A549 (cell line): ENCODE data around the gene MOV10L1. TPM values are rescaled to one million over a fixed set of nuclear protein-coding genes. Genes with fewer than 3 reads are reported as not detected.

ENCODE experiments used
- ATAC-seq, 2 experiments: fragments of 200-7000 bp in 1 of 2; fragments of >200 bp in 1 of 2; cut with Nextera tagmentation in 1 of 2; cut with Tn5 transposase in 1 of 2; 3 replicates each; pipeline versions ENCODE4 v1.8.0 to v1.9.1; 2018 to 2020; ENCODE audit warnings: mild to moderate bottlenecking in 1 of 2, moderate library complexity in 1 of 2
- CTCF ChIA-PET: fragments of 300-600 bp; sonication (Branson Sonifier 250); formaldehyde crosslinking; extraction: SDS; loops from one replicate; lab custom pipeline; 2021; ENCODE audit warnings: antibody characterized with exemption, inconsistent platforms; lab: Yijun Ruan, JAX
- POLR2A ChIA-PET: fragments of 350-600 bp; formaldehyde crosslinking; extraction: SDS; loops from one replicate; lab custom pipeline; 2021; ENCODE audit warnings: antibody characterized with exemption, inconsistent platforms; lab: Yijun Ruan, JAX
- DNase-seq, 2 experiments: peaks; one replicate each; pipeline versions ENCODE4 v3.0.0 to v3.0.0-alpha.2; 2011 to 2016; ENCODE audit warnings: low read depth in 1 of 2, low spot score in 1 of 2
- FAIRE-seq: peaks from 2 replicates; lab custom pipeline; 2011; peaks lifted over from hg19 to GRCh38; lab: Jason Lieb, UNC
- H3K27ac ChIP-seq, 2 experiments: fragments of >200 bp; sonication (Bioruptor Twin); formaldehyde crosslinking; 3 replicates each; pipeline ENCODE4 v1.5.1; 2016 to 2017
- H3K4me1 ChIP-seq: fragments of >200 bp; sonication (Bioruptor Twin); formaldehyde crosslinking; 3 replicates; pipeline ENCODE4 v1.6.1; 2016
- H3K4me2 ChIP-seq: fragments of >200 bp; sonication (Bioruptor Twin); formaldehyde crosslinking; 3 replicates; pipeline ENCODE4 v1.6.1; 2016
- H3K4me3 ChIP-seq: fragments of >200 bp; sonication (Bioruptor Twin); formaldehyde crosslinking; 3 replicates; pipeline ENCODE4 v1.5.1; 2016
- H3K9me3 ChIP-seq: fragments of >200 bp; sonication (Bioruptor Twin); formaldehyde crosslinking; 3 replicates; pipeline ENCODE4 v1.6.1; 2016
- CEBPB ChIP-seq, 2 experiments: fragments of >200 bp in 1 of 2; sonication (Bioruptor Twin) in 1 of 2; formaldehyde crosslinking in 1 of 2; IDR thresholded peaks; 2 replicates each; pipeline ENCODE4 v1.6.1; 2012 to 2016
- CHD2 ChIP-seq: fragments of 150-350 bp; IDR thresholded peaks from 2 replicates; pipeline ENCODE4 v1.6.1; 2014; ENCODE audit warnings: low read length; ENCODE audit not compliant: partially characterized antibody
- CHD4 ChIP-seq: fragments of 200-600 bp; sonication (generic); IDR thresholded peaks from 2 replicates; pipeline ENCODE4 v1.6.1; 2016; ENCODE audit warnings: antibody characterized with exemption, mild to moderate bottlenecking, borderline replicate concordance
- EHMT2 ChIP-seq: fragments of 200-600 bp; sonication (generic); IDR thresholded peaks from 2 replicates; pipeline ENCODE4 v1.6.1; 2016; ENCODE audit warnings: antibody characterized with exemption, low read depth, mild to moderate bottlenecking, moderate library complexity
- ESRRA ChIP-seq: fragments of 150-350 bp; IDR thresholded peaks from 2 replicates; pipeline ENCODE4 v1.6.1; 2014; ENCODE audit warnings: mild to moderate bottlenecking, low read length, borderline replicate concordance
- FOSB ChIP-seq: fragments of 250-450 bp; sonication (Bioruptor Pico); IDR thresholded peaks from 2 replicates; pipeline ENCODE4 v1.5.0; 2020; ENCODE audit warnings: mild to moderate bottlenecking, moderate library complexity
- FOXS1 ChIP-seq: fragments of 250-450 bp; sonication (Bioruptor Pico); IDR thresholded peaks from 2 replicates; pipeline ENCODE4 v1.5.0; 2020; ENCODE audit warnings: mild to moderate bottlenecking, moderate library complexity
- HES2 ChIP-seq: fragments of >200 bp; sonication (Bioruptor Twin); formaldehyde crosslinking; IDR thresholded peaks from 2 replicates; pipeline ENCODE4 v1.6.1; 2016
- HEYL ChIP-seq: fragments of 250-450 bp; sonication (Bioruptor Pico); IDR thresholded peaks from 2 replicates; pipeline ENCODE4 v1.8.0; 2021; ENCODE audit warnings: mild to moderate bottlenecking, moderate library complexity
- JUN ChIP-seq, 2 experiments: fragments of >200 bp; sonication (Bioruptor Twin); formaldehyde crosslinking; IDR thresholded peaks; 2 replicates in 1 of 2; 3 replicates in 1 of 2; pipeline ENCODE4 v1.6.1; 2016 to 2017
- JUNB ChIP-seq: fragments of >200 bp; sonication (Bioruptor Twin); formaldehyde crosslinking; IDR thresholded peaks from 2 replicates; pipeline ENCODE4 v1.6.1; 2016
- KDM5A ChIP-seq: fragments of 200-600 bp; sonication (generic); IDR thresholded peaks from 2 replicates; pipeline ENCODE4 v1.6.1; 2016; ENCODE audit warnings: antibody characterized with exemption, mild to moderate bottlenecking
- MAX ChIP-seq: IDR thresholded peaks from 2 replicates; pipeline ENCODE4 v1.6.1; 2012
- MAZ ChIP-seq: fragments of 150-350 bp; IDR thresholded peaks from 2 replicates; pipeline ENCODE4 v1.6.1; 2014; ENCODE audit warnings: antibody characterized with exemption, low read depth, low read length, borderline replicate concordance
- MYC ChIP-seq: IDR thresholded peaks from 2 replicates; pipeline ENCODE4 v1.6.1; 2012; ENCODE audit warnings: mild to moderate bottlenecking, inconsistent platforms, low read length, improper control_type of control experiment, borderline replicate concordance
- NFE2L2 ChIP-seq: fragments of 150-350 bp; conservative IDR thresholded peaks from 2 replicates; pipeline ENCODE4 v1.6.1; 2014; ENCODE audit warnings: low read length
- PBX3 ChIP-seq: IDR thresholded peaks from 2 replicates; pipeline ENCODE4 v1.6.1; 2012
- POLR2A ChIP-seq: IDR thresholded peaks from 2 replicates; pipeline ENCODE4 v1.6.1; 2012; ENCODE audit warnings: mild to moderate bottlenecking, low read length
- POLR2AphosphoS2 ChIP-seq: conservative IDR thresholded peaks from 2 replicates; pipeline ENCODE4 v1.6.1; 2012; ENCODE audit warnings: low read length, improper control_type of control experiment, inconsistent platforms
- RARB ChIP-seq: fragments of 250-450 bp; sonication (Bioruptor Pico); IDR thresholded peaks from 2 replicates; pipeline ENCODE4 v1.8.0; 2021; ENCODE audit warnings: mild to moderate bottlenecking, moderate library complexity
- SREBF2 ChIP-seq: fragments of 450-650 bp; IDR thresholded peaks from 2 replicates; pipeline ENCODE4 v1.6.1; 2014; ENCODE audit warnings: mild to moderate bottlenecking, moderate library complexity
- TP53 ChIP-seq: fragments of 250-450 bp; sonication (Bioruptor Pico); IDR thresholded peaks from 2 replicates; pipeline ENCODE4 v1.5.0; 2021; ENCODE audit warnings: mild to moderate bottlenecking, moderate library complexity
- ZC3H11A ChIP-seq: fragments of 450-650 bp; IDR thresholded peaks from 2 replicates; pipeline ENCODE4 v1.6.1; 2014; ENCODE audit warnings: antibody characterized with exemption, mild to moderate bottlenecking
- ZFP36 ChIP-seq: fragments of 450-650 bp; IDR thresholded peaks from 2 replicates; pipeline ENCODE4 v1.6.1; 2014; ENCODE audit warnings: borderline replicate concordance; ENCODE audit not compliant: partially characterized antibody
- ZSCAN20 ChIP-seq: fragments of 250-450 bp; sonication (Bioruptor Pico); IDR thresholded peaks from 2 replicates; pipeline ENCODE4 v1.8.0; 2022; ENCODE audit warnings: mild to moderate bottlenecking, moderate library complexity
- WGBS: methylation state at CpG from one replicate; pipeline ENCODE4 v1.1.6; 2017; ENCODE audit errors: missing lambda C conversion rate; 5-methylcytosine and 5-hydroxymethylcytosine counted together
- polyA plus RNA-seq, 4 experiments: library from polyadenylated mRNA; depleted of rRNA in 3 of 4; stranded (reverse); fragments of >200 nt; fragmentation: RNase III in 1 of 4; extraction: RNeasy Plus Mini Kit Qiagen cat#74134 plus additional on column Dnase treatment in 1 of 4; gene quantifications; 2 replicates in 3 of 4; 3 replicates in 1 of 4; pipeline ENCODE4 v1.2.3, GENCODE V29; 2011 to 2017
- TF ChIP-seq, protein P1 (sequence below): fragments of >200 bp; sonication (Bioruptor Twin); formaldehyde crosslinking; IDR thresholded peaks from 3 replicates; pipeline ENCODE4 v1.6.1; 2016

Gene MOV10L1
- polyA plus RNA-seq, 2 of the 4 experiments (the other 2 are of a cell fraction): 0.04 TPM

DNA sequence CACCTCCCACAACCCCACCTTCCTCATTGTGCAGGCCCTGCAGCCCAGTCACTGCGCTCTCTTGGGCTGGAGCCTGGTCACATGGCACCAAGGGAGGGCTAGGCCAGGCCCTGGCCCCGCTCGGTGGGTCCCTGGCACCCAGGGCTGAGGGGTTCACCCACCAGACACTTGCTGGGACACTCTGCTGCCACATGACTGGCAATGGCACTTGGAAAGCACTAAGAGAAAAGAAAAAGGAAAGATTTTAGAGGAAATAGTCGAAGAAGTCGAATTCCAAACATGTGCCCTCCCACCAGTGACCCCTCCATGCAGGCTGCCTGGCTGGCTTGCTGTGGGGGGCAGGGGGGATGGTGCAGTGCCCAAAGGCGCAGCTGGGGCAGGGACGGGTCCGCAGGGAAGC, 19.4 kb upstream of the MOV10L1 start:
- POLR2A ChIA-PET: no interaction called here
- 71% methylated on average over 8 of the region's 8 CpGs for WGBS
- FAIRE-seq: no peak

GRCh38 chr22:50071432-50072166, 18.2 kb upstream of the MOV10L1 start:
- Histone ChIP-seq H3K4me1 (no peaks in the 10 kb centered on the region), H3K9me3 (no peaks in the 10 kb centered on the region)
- FAIRE-seq: no peak
- CTCF ChIA-PET: no interaction called here
- TF ChIP-seq MAX: no peak
- no peak for TF ChIP-seq CEBPB (IDR thresholded peaks at IDR 0.05)
- no peak for TF ChIP-seq FOSB
- no peak for TF ChIP-seq RARB (CRISPR knock-in tag)
- no peak for TF ChIP-seq MYC
- TF ChIP-seq ESRRA: no peak
- no peak for TF ChIP-seq KDM5A
- no peak for TF ChIP-seq CHD4
- no peak for TF ChIP-seq ZFP36
- TF ChIP-seq EHMT2: no peak
- no peak for TF ChIP-seq HEYL (CRISPR knock-in tag)
- no peak for TF ChIP-seq JUNB
- TF ChIP-seq POLR2AphosphoS2: no peak
- TF ChIP-seq ZC3H11A: no peak
- no peak for TF ChIP-seq SREBF2
- TF ChIP-seq JUN (IDR thresholded peaks at IDR 0.05): no peak
- no peak for TF ChIP-seq MAZ
- TF ChIP-seq HES2: no peak
- TF ChIP-seq ZSCAN20: no peak
- TF ChIP-seq, all 56 proteins: peak for 0
- no peak for DNase-seq
- Histone ChIP-seq H3K4me3 (no peak overlapping the region), H3K4me2 (no peak overlapping the region), H3K27ac (no peak overlapping the region)
- no peak for ATAC-seq
- WGBS: 68% methylated on average over 11 of the region's 14 CpGs
- POLR2A ChIA-PET: no interaction called here

More for the DNA sequence above, 19.4 kb upstream of the MOV10L1 start:
- Histone ChIP-seq H3K27ac (no peak overlapping the region), H3K4me3 (no peak overlapping the region), H3K4me2 (no peak overlapping the region), H3K9me3 (no peaks in the 10 kb centered on the region), H3K4me1 (no peaks in the 10 kb centered on the region)
- DNase-seq (no peak), ATAC-seq (no peak)
- CTCF ChIA-PET: no interaction called here
- TF ChIP-seq POLR2A: no peak
- TF ChIP-seq MAZ: no peak
- TF ChIP-seq, protein P1, sequence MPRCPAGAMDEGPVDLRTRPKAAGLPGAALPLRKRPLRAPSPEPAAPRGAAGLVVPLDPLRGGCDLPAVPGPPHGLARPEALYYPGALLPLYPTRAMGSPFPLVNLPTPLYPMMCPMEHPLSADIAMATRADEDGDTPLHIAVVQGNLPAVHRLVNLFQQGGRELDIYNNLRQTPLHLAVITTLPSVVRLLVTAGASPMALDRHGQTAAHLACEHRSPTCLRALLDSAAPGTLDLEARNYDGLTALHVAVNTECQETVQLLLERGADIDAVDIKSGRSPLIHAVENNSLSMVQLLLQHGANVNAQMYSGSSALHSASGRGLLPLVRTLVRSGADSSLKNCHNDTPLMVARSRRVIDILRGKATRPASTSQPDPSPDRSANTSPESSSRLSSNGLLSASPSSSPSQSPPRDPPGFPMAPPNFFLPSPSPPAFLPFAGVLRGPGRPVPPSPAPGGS: no peak
- TF ChIP-seq CHD2: no peak
- no peak for TF ChIP-seq PBX3
- TF ChIP-seq FOXS1 (CRISPR knock-in tag): no peak
- TF ChIP-seq POLR2AphosphoS2: no peak
- TF ChIP-seq NFE2L2: no peak
- no peak for TF ChIP-seq TP53 (CRISPR knock-in tag)
